ENCODE results near the gene CASP2.

The CASP2 gene

DNA sequence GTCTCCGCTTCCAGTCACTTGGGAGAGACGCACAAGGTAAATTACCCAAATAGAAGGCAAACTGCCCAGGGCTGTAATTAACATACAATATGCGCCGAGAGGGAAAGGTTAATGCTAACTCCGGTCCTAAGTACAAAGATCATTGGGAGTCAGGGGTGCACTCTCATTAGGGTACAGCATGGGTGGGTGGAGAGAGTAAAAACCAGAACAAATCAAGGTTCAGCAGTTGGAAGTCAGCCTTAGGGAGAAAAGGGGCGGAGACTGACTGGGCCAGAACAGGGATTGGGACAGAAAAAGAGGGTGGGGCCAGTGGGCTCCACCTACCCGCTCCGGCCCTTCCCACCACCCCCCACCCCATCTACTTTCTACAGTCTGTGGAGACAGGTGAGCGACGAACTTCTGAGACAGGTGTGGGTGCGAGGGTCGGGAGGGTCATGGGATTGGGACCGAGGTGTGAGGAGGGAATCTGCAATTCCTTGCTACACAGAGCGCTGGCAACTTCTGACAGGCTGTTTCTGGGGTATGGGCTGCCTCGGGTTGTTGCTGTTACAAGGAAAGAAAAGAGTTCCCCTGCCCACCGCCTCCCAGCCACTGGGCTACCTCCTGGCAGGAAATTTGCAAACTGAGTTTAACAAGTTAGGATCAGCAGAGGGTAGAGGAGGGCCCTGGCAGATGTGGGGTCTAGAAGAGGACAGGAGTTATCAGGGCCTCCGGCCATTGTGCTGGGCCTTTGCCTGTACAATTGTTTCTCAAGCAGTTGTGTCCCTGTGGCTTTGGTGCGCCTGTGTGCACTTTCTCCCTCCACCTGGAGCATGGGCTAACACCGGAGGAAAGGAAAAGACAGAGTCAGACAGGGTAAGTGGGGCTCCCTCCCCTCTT, 3.3 kb upstream of the CASP2 start, which contains the start of gene TMEM139:
Gene TMEM139 (plus strand): TSS at position 368 of the 879 bp plus-strand sequence. CDS start 1,000 bp downstream, outside the sequence.
- no peak for DNase-seq (ENCODE audit: low read depth)
- TF ChIP-seq, protein P1, sequence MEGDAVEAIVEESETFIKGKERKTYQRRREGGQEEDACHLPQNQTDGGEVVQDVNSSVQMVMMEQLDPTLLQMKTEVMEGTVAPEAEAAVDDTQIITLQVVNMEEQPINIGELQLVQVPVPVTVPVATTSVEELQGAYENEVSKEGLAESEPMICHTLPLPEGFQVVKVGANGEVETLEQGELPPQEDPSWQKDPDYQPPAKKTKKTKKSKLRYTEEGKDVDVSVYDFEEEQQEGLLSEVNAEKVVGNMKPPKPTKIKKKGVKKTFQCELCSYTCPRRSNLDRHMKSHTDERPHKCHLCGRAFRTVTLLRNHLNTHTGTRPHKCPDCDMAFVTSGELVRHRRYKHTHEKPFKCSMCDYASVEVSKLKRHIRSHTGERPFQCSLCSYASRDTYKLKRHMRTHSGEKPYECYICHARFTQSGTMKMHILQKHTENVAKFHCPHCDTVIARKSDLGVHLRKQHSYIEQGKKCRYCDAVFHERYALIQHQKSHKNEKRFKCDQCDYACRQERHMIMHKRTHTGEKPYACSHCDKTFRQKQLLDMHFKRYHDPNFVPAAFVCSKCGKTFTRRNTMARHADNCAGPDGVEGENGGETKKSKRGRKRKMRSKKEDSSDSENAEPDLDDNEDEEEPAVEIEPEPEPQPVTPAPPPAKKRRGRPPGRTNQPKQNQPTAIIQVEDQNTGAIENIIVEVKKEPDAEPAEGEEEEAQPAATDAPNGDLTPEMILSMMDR (conservative IDR thresholded peaks at IDR 0.05; ENCODE audit: low read depth, low read length): no peak
- peak within 1 kb of the TSS; percentile 46 for H3K4me3 ChIP-seq (ENCODE audit: low read length)

DNA sequence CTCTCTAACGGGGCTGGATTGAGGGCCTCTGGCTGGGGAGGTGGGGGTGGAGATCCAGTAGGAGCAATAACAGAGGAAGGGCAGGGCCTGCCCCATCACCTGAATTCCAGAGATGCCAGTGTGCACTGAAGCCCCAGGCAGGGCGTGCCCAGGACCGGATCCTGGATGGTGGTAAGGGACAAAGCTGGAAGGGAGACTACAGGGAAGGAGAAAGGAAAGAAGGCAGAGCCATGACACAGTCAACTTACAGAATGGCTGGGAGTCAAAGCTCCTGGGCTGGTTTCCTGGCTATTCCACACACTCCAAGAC, 2.7 kb upstream of the CASP2 start:
- peak overlapping the region; percentile 46 for H3K4me3 ChIP-seq (ENCODE audit: low read length)
- TF ChIP-seq, protein P1 (conservative IDR thresholded peaks at IDR 0.05; ENCODE audit: low read depth, low read length): no peak
- no peak for DNase-seq (ENCODE audit: low read depth)

DNA sequence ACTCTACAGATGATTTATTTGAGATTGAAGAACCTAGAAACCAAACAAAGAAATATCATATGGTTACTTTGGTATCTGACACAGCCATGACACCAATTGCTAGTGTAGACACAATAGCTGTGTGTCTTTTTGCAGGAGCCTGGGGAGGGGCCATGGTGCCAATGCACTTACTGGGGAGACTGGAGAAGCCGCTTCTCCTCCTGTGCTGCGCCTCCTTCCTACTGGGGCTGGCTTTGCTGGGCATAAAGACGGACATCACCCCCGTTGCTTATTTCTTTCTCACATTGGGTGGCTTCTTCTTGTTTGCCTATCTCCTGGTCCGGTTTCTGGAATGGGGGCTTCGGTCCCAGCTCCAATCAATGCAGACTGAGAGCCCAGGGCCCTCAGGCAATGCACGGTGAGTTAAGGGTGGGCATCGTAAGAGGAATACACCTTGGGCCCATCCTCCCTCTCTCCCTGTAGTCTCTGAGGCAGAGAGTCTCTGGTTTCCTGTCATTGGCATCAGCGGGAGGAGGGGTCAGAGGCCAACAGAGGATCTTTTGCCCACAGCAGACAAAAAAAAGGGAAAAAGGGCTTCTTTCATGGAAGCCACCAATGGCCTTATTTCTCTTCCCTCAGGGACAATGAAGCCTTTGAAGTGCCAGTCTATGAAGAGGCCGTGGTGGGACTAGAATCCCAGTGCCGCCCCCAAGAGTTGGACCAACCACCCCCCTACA, 2.2 kb upstream of the CASP2 start:
- TF ChIP-seq, protein P1 (conservative IDR thresholded peaks at IDR 0.05; ENCODE audit: low read depth, low read length): no peak
- no peak for DNase-seq (ENCODE audit: low read depth)
- H3K4me3 ChIP-seq (ENCODE audit: low read length): peak overlapping the region; percentile 46

DNA sequence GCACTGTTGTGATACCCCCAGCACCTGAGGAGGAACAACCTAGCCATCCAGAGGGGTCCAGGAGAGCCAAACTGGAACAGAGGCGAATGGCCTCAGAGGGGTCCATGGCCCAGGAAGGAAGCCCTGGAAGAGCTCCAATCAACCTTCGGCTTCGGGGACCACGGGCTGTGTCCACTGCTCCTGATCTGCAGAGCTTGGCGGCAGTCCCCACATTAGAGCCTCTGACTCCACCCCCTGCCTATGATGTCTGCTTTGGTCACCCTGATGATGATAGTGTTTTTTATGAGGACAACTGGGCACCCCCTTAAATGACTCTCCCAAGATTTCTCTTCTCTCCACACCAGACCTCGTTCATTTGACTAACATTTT, 1.6 kb upstream of the CASP2 start:
- TF ChIP-seq, protein P1 (conservative IDR thresholded peaks at IDR 0.05; ENCODE audit: low read depth, low read length): no peak
- no peak overlapping the region for H3K4me3 ChIP-seq (ENCODE audit: low read length)
- DNase-seq (ENCODE audit: low read depth): no peak

DNA sequence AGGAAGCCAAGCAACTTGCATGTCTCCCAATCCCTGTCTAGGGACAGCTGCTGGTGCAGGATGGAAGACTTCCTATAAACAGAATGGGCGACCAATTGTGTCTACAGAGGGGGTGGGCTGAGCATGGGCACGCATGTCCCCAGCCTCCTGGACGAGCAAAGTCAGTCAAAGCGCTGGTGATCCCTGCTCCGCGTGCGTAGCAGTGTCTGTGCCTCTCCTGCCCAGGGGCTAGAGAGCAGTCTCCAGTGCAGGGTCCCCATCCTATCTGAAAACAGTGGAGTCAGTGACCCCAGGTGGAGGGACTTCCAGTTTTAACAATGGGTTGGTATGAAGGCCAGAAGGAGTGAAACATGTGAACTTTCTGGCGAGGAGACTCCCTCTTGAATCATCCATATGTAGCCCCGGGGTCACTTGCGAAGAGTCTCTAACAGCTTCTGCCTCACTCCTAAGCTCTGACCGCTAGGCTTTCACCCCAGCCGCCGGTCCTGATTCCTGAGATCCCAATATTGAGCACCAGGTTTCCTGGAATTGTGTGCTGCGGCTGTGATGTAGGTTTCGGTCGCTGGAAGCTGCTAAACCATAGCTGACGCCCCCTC, 714 bp upstream of the CASP2 start:
- H3K4me3 ChIP-seq (ENCODE audit: low read length): peak overlapping the region; percentile 17
- no peak for DNase-seq (ENCODE audit: low read depth)
- TF ChIP-seq, protein P1 (conservative IDR thresholded peaks at IDR 0.05; ENCODE audit: low read depth, low read length): no peak

DNA sequence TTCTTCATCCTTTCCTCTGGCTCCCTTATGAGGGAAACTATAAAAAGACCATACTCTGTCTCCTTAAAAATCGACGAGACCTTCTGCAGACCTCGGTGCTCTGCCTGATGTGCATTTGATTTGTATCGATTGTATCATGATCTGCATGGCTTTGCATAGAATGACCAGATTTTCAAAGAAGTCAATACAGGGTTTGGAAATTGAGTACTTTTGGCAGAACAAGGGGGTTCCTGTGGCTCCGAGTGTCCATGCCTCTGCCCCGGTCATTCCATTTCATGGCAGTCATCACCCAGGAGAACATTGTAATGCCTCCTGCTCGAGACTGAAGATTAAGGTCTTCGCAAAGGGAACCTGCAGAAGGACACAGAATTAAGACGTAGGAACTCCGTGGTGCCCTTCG, 685 bp downstream of the CASP2 start:
- peak overlapping the region; percentile 89 for H3K4me3 ChIP-seq (ENCODE audit: low read length)
- DNase-seq (ENCODE audit: low read depth): no peak
- TF ChIP-seq, protein P1 (conservative IDR thresholded peaks at IDR 0.05; ENCODE audit: low read depth, low read length): no peak

Data from retinal pigment epithelial cell (primary cell).